ENCODE measurements around the gene NRBF2.
A peak's percentile ranks its signal among the peaks of the same experiment; 100 is the strongest.

The NRBF2 gene

DNA sequence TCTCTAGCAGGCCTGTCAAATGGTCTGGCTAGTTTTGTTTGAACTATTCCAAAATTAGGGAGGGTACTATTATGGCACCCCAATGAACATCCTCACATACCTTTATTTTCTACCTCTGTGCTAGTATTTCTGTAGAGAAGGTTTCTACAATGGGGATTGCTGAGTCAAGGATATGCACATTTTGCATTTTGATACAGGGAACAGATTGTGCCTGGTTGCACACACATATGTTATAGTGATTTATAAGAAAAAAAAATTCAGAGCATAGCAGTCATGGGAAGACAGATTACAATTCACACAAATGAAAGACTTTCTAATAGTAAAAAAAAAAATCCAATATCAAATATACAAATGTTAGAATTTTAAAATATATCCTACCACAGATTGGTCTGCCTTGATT is 14.1 kb upstream of the NRBF2 start:
- no peak for DNase-seq (ENCODE audit: insufficient read length, low spot score)
- no peak for TF ChIP-seq POU2F2 (IDR thresholded peaks at IDR 0.05; ENCODE audit: low read depth, low read length)
- no peak for TF ChIP-seq POLR2A (IDR thresholded peaks at IDR 0.05; ENCODE audit: low read depth, low read length)
- TF ChIP-seq POLR2AphosphoS5 (IDR thresholded peaks at IDR 0.05; ENCODE audit: low read depth, low read length): no peak
- no peak for TF ChIP-seq TAF1 (IDR thresholded peaks at IDR 0.05; ENCODE audit: low read depth, low read length)
- no peak for TF ChIP-seq SPI1 (IDR thresholded peaks at IDR 0.05; ENCODE audit: low read depth, low read length)
- no peak for TF ChIP-seq PAX5 (IDR thresholded peaks at IDR 0.05; ENCODE audit: insufficient read depth, low read length, severe bottlenecking)
- FAIRE-seq: no peak

DNA sequence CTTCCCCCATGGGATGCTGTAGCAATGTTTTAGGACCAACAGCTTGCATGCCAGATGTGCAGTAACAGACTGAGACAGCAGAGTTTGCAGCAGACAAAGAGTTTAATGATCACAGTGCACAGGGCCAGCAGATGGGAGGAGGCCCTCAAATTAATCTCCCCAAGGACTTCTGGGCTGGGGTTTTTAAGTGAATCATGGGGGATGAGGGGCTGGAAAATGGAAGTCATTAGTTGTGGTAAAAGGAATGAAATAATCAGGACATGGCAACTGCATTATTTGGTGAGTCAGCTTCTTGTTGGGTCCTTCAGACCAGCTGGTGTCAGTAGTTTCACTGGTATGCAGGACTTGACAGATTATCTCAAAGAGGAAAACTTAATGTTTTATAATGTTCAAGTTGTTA is 12.6 kb upstream of the NRBF2 start:
- TF ChIP-seq POLR2AphosphoS5 (IDR thresholded peaks at IDR 0.05; ENCODE audit: low read depth, low read length): no peak
- no peak for TF ChIP-seq POLR2A (IDR thresholded peaks at IDR 0.05; ENCODE audit: low read depth, low read length)
- TF ChIP-seq POU2F2 (IDR thresholded peaks at IDR 0.05; ENCODE audit: low read depth, low read length): no peak
- TF ChIP-seq PAX5 (IDR thresholded peaks at IDR 0.05; ENCODE audit: insufficient read depth, low read length, severe bottlenecking): no peak
- TF ChIP-seq SPI1 (IDR thresholded peaks at IDR 0.05; ENCODE audit: low read depth, low read length): no peak
- TF ChIP-seq TAF1 (IDR thresholded peaks at IDR 0.05; ENCODE audit: low read depth, low read length): no peak
- FAIRE-seq: no peak

DNA sequence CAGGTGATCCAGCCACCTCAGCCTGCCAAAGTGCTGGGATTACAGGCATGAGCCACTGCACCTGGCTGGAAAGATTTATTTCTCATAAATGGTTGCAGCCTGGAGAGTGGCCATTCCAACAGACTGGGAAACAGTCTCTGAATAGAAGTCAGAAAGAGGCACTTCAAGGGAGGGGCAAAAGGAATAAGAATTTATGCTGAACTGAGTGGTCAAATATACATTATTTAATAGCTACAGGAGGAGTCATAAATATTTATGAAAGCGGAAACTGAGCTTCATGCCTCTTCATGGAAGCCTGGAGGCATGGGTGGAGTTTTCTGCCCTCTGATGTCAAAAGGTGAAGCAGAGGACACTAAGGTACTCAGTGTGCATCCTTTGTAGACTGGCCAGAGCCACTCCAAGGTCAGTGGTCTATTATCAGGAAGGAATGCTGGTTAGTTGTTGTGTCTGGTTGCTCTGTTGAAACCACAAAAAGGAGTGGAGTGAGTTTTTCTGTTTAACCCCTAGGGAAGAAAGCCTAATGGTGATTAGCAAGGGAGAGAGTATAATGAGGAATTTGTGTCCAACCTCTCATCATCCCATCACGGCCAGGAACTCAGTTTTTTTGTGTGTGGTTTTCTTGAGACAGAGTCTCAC is 9.3 kb upstream of the NRBF2 start:
- TF ChIP-seq TAF1 (IDR thresholded peaks at IDR 0.05; ENCODE audit: low read depth, low read length) (no peak), POLR2A (IDR thresholded peaks at IDR 0.05; ENCODE audit: low read depth, low read length) (no peak), POLR2AphosphoS5 (IDR thresholded peaks at IDR 0.05; ENCODE audit: low read depth, low read length) (no peak), POU2F2 (IDR thresholded peaks at IDR 0.05; ENCODE audit: low read depth, low read length) (no peak), SPI1 (IDR thresholded peaks at IDR 0.05; ENCODE audit: low read depth, low read length) (no peak), PAX5 (IDR thresholded peaks at IDR 0.05; ENCODE audit: insufficient read depth, low read length, severe bottlenecking) (no peak)
- DNase-seq (ENCODE audit: insufficient read length, low spot score) (no peak), FAIRE-seq (no peak)

More for the DNA sequence above, 12.6 kb upstream of the NRBF2 start:
- no peak for DNase-seq (ENCODE audit: insufficient read length, low spot score)

DNA sequence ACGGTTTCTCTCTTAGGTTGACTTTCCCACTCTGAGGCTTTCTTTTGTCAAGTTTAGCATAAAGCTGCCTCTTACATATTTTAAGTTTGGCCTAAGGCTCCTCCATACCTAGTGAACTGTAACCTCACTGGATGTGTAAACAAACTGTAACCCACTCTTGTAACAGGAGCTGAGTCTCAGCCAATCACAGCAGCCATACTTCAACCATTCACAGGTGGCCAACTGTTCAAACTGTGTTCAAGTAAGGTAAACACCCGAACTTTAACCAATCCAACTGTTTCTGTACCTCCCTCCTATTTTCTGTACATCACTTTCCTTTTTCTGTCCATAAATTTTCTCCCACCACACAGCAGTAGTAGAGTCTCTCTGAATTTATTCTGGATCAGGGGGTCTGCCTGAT is 7.7 kb upstream of the NRBF2 start:
- no peak for FAIRE-seq
- no peak for DNase-seq (ENCODE audit: insufficient read length, low spot score)
- TF ChIP-seq POLR2A (IDR thresholded peaks at IDR 0.05; ENCODE audit: low read depth, low read length): no peak
- TF ChIP-seq POLR2AphosphoS5 (IDR thresholded peaks at IDR 0.05; ENCODE audit: low read depth, low read length): no peak
- TF ChIP-seq TAF1 (IDR thresholded peaks at IDR 0.05; ENCODE audit: low read depth, low read length): no peak
- no peak for TF ChIP-seq PAX5 (IDR thresholded peaks at IDR 0.05; ENCODE audit: insufficient read depth, low read length, severe bottlenecking)
- no peak for TF ChIP-seq POU2F2 (IDR thresholded peaks at IDR 0.05; ENCODE audit: low read depth, low read length)
- no peak for TF ChIP-seq SPI1 (IDR thresholded peaks at IDR 0.05; ENCODE audit: low read depth, low read length)

DNA sequence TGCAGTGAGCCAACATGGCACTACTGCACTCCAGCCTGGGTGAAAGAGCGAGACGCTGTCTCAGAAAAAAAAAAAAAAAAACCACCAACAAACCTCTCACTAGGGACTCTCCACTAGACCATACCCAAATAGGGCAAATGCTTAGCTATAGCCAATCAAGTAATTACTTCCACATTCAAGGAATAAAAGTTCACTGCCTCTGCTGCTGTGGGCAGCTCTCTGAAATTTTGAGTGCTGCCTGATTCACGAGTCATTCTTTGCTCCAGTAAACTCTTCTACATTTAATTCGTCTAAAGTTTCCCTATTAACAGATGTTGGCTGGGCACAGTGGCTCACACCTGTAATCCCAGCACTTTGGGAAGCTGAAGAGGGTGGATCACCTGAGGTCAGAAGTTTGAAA is 4.7 kb upstream of the NRBF2 start:
- TF ChIP-seq PAX5 (IDR thresholded peaks at IDR 0.05; ENCODE audit: insufficient read depth, low read length, severe bottlenecking) (no peak), POLR2AphosphoS5 (IDR thresholded peaks at IDR 0.05; ENCODE audit: low read depth, low read length) (no peak), POLR2A (IDR thresholded peaks at IDR 0.05; ENCODE audit: low read depth, low read length) (no peak), SPI1 (IDR thresholded peaks at IDR 0.05; ENCODE audit: low read depth, low read length) (no peak), POU2F2 (IDR thresholded peaks at IDR 0.05; ENCODE audit: low read depth, low read length) (no peak)
- DNase-seq (ENCODE audit: insufficient read length, low spot score): no peak
- no peak for FAIRE-seq

DNA sequence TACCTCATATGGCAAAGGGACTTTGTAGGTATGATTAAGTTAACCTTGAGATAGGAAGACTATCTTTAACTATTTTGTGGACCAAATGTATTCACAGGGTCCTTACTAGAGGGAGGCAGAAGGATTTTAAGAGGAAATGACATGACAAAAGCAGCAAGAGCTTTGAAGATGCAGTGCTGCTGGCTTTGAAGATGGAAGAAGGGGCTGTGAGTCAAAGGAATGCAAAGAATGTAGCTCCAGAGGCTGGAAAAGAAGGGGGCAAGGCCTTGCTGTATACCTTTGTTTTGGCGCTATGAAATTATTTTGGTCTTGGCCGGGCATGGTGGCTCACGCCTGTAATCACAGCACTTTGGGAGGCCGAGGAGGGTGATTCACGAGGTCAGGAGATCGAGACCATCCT is 3.2 kb upstream of the NRBF2 start:
- TF ChIP-seq POLR2AphosphoS5 (IDR thresholded peaks at IDR 0.05; ENCODE audit: low read depth, low read length): no peak
- TF ChIP-seq POLR2A (IDR thresholded peaks at IDR 0.05; ENCODE audit: low read depth, low read length): no peak
- TF ChIP-seq SPI1 (IDR thresholded peaks at IDR 0.05; ENCODE audit: low read depth, low read length): no peak
- no peak for TF ChIP-seq PAX5 (IDR thresholded peaks at IDR 0.05; ENCODE audit: insufficient read depth, low read length, severe bottlenecking)
- TF ChIP-seq TAF1 (IDR thresholded peaks at IDR 0.05; ENCODE audit: low read depth, low read length): no peak
- TF ChIP-seq POU2F2 (IDR thresholded peaks at IDR 0.05; ENCODE audit: low read depth, low read length): no peak
- no peak for DNase-seq (ENCODE audit: insufficient read length, low spot score)
- FAIRE-seq: no peak

DNA sequence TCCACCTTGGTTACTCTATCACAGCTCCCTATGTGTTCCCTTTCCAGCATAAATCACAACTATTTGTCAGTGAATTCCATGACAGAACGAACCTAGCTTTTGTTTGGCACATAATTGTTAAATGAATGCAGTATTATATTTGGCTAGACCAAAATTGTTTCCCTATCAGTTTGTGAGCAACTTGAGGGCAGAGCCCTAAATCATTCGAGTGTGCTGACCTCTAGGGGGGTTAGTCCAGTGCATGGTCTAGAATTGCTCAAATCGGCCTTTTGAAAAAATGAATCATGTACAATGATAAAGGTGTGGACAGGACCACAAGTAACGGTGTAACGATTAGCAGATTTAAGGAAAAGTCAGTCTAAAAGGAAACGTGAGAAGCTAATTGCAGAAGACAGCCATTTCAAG is 475 bp upstream of the NRBF2 start:
- DNase-seq (ENCODE audit: insufficient read length, low spot score): no peak

DNA sequence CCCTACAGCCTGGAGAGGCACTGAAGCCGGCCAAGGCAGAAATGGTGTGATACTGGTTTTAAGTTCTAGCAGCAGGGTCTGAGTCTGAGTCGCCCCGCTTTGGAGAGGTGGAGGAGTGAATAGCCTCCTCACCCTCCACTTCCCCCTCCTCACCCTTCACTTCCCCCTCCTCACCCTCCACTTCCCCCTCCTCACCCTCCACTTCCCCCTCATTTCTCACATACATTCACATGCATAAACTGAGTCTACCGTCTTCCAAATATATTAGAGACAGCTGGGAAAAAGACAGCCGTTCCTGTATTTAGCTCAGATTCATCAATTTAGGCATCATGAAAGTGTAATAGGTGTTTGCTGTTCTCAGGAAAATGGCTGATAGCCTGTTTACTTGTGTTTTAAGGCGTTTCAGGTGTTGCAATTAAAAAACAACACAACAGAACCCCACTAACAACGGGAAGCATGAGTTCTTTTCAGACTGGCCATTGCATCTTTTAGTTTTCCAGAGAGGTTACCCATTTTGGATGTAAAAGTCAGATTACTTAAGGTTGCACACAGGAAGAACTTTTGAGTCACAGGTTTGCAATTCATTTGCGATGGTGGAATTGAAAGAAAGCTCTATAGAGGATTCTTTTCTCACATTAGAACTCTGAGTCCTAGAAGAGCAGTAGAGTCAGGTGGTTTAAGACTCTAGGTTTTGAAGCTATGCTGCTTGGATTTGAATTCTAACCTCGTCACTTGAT is 861 bp downstream of the NRBF2 start:
- DNase-seq (ENCODE audit: insufficient read length, low spot score) (peak; percentile 14), FAIRE-seq (no peak)
- TF ChIP-seq SPI1 (IDR thresholded peaks at IDR 0.05; ENCODE audit: low read depth, low read length): peak; percentile 34; the same call in 1 of the 2 replicates
- no peak for TF ChIP-seq PAX5 (IDR thresholded peaks at IDR 0.05; ENCODE audit: insufficient read depth, low read length, severe bottlenecking)

More for the DNA sequence above, 475 bp upstream of the NRBF2 start:
- no peak for TF ChIP-seq POLR2AphosphoS5 (IDR thresholded peaks at IDR 0.05; ENCODE audit: low read depth, low read length)
- no peak for FAIRE-seq

DNA sequence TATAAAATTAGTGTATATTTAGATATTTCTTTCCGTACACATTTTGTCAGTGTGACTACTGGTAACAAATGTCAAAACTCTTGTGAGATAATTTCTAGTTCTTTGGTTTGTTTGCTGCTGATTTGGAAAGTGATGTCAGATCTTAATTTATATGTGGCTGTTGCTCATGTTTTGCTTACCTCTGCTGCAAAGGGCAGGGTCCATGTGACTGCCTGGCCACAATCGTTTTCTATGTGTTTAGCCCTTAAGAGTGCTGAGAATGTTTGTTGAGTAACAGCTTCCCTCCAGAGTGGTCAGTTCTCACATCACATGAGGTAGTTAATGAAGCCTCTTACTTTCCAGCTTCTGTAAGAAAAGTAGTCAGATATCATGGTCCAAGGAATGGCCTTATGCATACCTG is 4.2 kb downstream of the NRBF2 start:
- DNase-seq (ENCODE audit: insufficient read length, low spot score): no peak
- TF ChIP-seq POLR2AphosphoS5 (IDR thresholded peaks at IDR 0.05; ENCODE audit: low read depth, low read length) (no peak), TAF1 (IDR thresholded peaks at IDR 0.05; ENCODE audit: low read depth, low read length) (no peak), POU2F2 (IDR thresholded peaks at IDR 0.05; ENCODE audit: low read depth, low read length) (no peak), PAX5 (IDR thresholded peaks at IDR 0.05; ENCODE audit: insufficient read depth, low read length, severe bottlenecking) (no peak), POLR2A (IDR thresholded peaks at IDR 0.05; ENCODE audit: low read depth, low read length) (no peak), SPI1 (IDR thresholded peaks at IDR 0.05; ENCODE audit: low read depth, low read length) (no peak)
- no peak for FAIRE-seq

DNA sequence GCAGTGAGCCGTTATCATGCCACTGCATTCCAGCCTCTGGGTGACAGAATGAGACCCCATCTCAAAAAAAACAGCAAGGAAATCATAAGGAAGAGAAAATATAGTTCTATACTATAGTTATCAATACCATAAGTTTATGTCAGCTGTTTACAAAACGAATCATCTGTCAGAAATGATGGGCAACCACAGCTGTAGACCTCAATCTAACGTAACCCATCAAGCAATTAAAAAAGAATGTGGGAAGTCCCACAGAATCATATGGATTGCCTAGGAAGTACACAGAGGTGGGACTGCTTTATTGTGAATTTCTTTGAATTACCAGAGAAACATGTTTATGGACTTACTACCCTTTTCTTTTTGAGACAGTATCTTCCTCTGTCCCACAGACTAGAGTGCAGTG is 6.9 kb downstream of the NRBF2 start:
- TF ChIP-seq POLR2AphosphoS5 (IDR thresholded peaks at IDR 0.05; ENCODE audit: low read depth, low read length) (no peak), POLR2A (IDR thresholded peaks at IDR 0.05; ENCODE audit: low read depth, low read length) (no peak), POU2F2 (IDR thresholded peaks at IDR 0.05; ENCODE audit: low read depth, low read length) (no peak), TAF1 (IDR thresholded peaks at IDR 0.05; ENCODE audit: low read depth, low read length) (no peak), SPI1 (IDR thresholded peaks at IDR 0.05; ENCODE audit: low read depth, low read length) (no peak), PAX5 (IDR thresholded peaks at IDR 0.05; ENCODE audit: insufficient read depth, low read length, severe bottlenecking) (no peak)
- no peak for DNase-seq (ENCODE audit: insufficient read length, low spot score)
- no peak for FAIRE-seq
